HG03342 (cell line): ENCODE measurements around the gene TMC2.
"Not testable (repeated sequence)": the region's sequence is repeated elsewhere in the genome, so short reads cannot be mapped to it uniquely, and the experiment has no call there.

ENCODE experiments used
- ATAC-seq: cut with Tn5 transposase; IDR thresholded peaks from one replicate; pipeline ENCODE4 v1.9.1; 2021; ENCODE audit warnings: mild to moderate bottlenecking, moderate library complexity; ENCODE audit not compliant: unreplicated experiment

TMC2 gene

DNA sequence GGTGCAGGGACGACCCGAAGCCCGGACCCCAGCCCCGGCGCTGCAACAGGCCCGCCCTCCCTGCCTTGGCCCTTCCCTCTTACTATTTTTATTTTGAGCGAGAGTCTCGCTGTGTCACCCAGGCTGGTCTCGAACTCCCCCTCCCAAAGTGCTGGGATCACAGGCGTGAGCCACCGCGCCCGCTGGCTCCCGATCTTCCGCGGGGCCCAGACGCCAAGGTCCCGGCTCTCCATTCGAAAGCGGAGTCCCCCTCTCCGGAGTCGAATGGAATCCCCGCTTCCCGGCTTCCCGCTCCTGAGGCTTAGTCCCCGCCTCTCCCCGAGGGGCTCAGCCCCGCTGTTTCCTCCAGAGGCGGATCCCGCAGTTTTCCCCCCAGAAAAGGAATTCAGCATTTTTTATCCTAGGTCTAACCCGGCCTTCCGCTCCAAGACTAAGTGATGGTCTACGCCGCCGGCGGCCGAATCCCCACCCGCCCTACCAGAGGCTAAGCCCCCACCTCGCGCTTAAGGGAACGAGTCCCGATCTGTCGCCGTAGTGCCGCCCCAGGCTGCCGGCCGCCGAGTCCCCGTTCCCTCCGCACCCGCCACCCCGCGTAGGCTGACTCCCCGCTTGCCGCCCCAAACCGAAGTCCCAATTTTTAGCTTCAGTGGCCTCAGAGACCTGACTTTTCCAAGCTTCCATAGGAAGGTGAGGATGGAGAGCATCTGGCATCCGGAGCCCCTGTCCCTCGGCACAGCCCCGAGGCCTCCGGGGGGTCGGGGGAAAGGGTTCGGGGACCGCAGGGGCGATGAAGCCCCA, 11.5 kb upstream of the TMC2 start:
- peak; percentile 27 for ATAC-seq

DNA sequence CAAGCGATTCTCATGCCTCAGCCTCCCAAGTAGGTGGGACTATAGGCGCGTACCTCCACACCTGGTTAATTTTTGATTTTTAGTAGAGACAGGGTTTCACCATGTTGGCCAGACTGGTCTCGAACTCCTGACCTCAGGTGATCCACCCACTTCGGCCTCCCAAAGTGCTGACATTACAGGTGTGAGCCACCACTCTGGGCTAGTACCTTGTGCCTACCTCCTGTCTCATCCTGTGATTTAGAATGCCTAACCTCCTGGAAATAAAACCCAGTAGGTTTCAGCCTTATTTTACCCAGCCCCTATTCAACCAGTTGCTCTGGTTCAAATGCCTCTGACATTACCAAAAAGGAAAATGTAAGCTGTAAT, 10.2 kb upstream of the TMC2 start:
- not testable (repeated sequence) for ATAC-seq

DNA sequence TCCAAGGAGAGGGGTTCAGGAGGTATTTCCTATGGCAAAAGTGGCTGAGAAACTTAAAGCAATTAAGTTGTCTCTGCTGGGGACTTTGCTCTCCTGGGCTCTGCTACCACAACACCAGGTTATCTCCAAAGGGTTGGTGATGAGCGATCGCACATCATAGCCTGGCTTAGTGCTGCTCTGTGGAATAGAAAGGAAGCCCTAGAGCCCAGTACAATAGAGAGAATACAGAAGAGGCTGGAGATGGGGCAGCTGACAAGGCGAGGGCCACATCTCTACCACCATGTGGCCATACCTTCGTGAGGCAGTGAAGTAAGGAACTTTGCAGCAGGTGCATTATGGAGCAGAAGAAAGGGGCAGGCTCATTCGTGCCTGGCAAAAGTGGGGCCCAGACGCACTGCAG, 8.6 kb upstream of the TMC2 start:
- ATAC-seq = no peak

DNA sequence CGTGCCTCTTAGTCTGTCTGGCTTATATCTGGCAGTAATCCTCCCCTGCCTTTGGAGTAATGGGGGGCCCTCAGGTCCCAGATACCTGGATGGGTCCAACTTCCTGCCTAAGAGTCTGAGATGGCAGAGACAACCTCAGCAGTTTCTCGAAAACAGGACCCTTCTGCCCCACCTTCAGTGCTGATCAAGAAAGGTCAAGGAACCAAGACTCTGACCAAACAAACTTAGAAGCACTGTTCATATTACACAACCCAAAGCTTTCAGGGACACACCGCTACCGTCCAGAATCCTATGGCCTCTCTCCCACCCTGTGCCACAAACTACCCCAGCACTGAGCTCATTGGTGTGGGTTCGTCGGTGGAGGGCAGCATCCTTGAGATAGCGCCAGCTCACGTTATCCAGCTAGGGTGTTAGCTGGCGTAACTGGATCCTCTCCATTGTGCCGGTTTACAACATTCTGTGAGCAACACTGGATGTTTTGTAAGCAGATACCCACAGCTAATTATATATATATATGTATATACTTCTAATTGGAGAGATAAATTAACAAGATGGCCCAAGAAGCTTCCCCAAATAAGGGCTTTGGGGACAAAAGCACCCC, 7.6 kb upstream of the TMC2 start:
- no peak for ATAC-seq

DNA sequence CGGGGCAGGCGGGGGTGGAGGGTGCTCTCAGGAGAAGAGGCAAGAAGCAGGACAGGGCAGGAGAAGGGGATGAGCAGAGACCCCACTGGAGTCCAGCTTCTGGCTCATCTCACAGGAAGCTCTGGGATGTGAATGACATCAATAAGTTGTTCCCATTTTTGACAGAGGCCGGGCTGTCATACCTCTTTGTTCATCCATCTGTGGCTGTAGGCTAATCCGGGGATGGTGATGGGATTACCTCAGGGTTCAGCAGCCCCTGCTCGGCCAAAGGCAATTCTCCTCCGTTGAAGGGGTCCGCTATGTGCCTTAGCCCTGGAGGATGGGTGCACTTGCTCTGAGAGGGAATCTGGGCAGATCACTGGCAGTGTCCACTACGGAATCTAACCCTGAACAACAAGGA, 3.3 kb upstream of the TMC2 start:
- no peak for ATAC-seq

DNA sequence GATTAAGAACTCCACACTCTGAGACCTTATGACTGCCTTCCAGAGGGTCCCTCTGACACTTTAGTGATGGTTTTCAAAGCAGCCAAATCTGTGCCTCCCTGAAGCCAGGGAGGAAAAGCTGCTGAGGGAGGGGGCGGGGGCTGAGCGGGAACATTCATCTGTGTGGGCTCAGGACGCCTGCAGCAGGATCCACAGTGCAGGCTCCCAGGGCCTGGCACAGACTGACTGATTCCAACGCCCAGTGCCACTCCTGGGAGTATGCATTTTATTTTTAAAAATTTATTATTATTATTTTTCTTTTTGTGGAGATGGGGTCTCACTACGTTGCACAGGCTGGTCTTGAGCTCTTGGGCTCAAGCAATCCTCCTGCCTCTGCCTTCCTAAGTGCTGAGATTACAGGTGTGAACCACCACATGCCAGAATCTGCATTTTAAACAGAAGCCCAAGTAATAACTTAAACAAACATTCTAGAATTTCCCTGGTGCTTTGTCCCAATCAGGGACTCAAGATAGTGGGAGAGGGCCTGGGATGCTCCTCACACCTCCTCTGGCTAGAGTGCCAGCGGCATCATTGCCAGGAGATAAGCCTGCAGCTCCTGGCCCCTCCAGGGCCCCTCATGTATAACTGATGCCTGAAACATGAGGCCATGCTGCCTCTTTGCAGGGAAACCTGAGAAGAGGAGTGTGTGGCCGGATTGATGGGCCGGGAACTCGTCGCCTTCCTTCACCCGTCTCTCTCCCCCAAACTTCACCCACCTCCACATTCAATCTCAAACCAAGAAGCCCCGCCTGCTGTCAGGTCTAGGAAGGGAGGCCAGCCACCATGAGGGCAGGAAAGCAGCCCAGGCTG, 438 bp upstream of the TMC2 start:
- ATAC-seq = no peak

DNA sequence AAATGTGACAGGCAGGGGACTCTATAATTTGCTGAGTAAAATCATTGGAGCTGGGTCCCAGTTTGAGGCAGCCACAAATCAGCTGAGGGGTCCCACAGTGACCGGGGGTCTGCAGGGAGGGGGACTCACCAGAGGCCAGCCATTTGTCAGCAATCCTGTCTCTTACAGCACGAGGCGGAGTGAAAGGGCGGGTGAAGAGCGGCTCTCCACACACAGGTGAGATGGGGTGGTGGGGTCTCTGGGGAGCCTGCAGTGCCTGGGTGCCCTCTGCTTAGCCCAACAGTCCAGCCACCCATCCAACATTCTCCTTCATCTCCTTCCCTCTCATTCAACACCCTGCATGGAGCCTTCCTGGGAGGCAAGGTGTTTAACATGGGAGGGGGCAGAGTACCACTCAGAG, 728 bp downstream of the TMC2 start:
- ATAC-seq = no peak

DNA sequence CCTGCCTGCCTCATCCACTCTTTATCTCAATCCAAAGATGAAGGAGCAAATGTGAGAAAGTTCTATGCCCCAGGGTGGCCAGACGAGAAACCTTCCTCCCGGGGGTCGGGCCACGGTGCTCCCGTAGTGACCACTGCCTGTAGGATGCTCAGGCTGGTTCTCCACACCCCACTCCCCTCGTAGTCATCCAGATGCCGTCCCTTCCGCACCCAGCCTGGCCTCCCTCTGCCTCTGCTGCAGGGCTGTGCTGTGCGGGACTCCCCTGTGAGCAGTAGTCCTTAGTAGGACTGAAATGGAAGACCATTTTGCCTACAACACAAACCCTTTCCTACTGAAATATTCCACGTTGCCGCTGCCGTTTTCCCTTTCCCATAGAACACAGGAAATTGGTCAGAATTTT, 2.0 kb downstream of the TMC2 start:
- ATAC-seq = no peak

DNA sequence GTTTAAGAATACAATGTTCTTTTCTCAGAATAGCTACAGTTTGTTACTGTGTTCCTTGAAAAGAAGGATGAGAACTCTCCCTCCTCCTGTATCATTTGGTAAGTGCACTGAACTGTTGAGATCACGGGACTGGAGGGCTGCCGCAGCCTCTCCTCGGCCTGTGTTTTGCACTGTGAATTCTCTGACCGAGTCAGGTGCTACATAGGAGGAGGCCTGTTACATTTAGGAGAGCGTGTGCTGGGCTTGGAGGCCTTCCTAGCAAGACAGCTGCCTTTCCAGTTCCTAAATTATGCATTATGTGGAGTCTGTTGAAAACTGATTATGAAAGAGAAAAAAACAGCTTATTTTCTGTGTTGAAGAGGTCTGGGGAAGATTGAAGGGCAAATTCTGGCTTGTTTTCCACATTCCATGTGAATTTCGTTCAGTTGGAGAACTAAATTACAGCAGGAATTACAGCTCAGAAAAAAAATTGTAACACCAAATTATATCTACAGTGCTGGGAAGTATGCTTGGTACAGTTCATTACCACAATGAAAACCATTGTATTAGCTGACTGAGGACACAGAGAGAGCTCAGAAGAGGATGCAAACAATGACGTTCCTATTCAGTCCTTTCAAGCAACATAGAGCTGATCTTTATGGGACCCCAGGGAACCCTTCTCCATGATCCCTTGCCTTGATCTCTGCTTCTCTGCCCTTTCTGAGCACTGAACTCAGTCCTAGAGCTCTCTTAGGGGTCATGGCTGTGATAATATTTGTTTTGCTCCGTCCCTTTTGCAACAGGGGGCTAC, 2.8 kb downstream of the TMC2 start:
- no peak for ATAC-seq

DNA sequence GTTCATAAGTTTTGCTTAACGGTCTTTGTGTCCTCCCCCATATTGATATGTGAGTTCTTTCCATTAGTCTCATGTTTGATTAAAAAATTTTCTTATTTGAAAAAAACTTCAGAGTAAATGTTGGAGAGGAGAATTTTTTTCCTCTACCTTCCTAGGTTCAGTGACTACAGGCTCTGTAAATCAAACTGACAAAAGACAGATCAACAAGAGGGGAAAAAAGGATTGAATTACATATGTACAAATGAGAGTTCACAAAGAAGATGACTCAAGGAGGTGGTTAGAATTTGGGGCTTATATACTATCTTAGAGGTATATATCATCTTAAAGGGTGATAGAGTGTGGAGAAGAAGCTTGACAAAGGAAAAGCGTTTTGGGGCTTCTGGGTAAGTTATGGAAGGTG, 5.6 kb downstream of the TMC2 start:
- ATAC-seq = no peak

DNA sequence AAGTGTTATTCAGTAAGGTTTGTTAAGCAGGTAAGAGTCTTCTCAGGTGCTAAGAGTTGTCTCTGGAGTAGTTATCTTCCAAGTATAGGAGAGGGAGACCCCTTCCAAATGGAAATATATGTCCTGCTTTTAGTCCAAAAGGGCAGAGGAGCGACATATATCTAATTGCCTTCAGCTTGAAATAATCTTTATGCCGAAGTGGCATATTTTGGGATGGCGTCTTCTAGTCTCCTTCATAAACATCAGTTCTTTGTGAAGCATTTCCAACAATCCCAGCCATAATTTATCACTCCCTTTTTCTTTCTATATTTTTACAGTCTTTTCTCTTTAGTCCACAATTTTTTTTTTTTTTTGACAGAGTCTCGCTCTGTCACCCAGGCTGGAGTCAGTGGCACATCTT, 6.0 kb downstream of the TMC2 start:
- no peak for ATAC-seq

DNA sequence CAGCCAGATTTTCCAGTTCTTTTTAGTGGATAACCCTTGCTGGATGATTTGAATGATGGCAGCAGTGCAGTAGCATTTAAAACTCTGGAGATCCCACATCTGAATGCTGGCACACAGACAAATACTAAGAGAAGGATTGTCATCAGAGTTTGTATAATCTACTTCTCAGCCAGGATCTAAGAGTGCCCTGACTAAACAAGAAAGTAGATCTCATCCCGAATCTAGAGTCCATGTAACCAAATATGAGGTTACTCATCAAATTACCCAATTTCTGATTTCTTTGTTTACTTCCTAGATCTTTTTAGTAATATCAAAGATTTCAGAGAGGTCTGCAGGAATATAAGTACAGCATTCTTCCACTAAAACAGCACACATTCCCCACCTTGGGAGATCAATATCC, 7.8 kb downstream of the TMC2 start:
- no peak for ATAC-seq

DNA sequence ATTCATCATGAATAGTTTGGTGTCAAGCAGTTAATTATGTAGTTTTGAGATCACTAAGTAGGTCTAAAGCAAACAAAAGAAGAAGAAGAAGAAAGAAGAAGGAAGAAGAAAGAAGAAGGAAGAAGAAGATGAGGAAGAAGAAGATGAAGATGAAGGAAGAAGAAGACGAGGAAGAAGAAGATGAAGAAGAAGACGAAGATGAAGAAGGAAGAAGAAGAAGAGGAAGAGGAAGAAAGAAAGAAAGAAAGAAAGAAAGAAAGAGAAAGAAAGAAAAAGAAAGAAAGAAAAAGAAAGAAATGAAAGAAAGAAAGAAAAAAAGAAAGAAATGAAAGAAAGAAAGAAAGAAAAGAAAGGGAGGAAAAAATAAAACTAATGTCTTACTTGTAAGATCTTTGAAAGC, 9.2 kb downstream of the TMC2 start:
- ATAC-seq = no peak

DNA sequence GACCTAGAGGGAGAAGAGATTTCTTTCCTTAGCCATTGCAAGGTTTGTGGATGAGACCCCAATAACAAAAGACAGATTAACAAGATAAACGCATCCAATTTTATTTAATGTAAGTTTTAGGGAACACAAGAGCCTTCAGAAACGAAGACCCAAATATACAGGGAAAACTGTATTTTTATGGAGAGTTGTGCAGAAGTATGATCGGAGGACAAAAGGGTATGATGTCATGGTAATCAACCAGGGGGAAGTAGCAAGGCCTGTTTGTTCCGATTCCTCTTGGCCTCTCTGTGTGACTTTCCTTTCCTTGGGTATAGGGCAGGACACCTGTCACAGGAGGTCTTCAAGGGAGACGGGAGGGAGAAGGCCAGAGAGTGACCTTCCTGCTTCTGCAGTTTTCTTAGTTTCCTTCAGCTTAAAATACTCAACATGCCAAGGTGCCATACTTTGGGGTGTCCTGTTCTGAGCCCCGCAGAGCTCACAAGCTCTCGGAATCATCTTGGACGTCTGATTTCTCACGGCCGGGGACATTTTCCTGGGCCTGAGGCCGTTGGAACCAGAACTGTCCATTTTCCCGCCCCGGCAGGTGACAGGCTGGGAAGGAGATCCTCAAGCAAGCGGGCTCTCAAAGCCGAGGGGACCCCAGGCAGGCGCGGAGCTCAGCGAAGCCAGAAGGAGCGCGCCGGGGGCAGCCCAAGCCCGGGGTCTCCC, 21.7 kb downstream of the TMC2 start:
- no peak for ATAC-seq

DNA sequence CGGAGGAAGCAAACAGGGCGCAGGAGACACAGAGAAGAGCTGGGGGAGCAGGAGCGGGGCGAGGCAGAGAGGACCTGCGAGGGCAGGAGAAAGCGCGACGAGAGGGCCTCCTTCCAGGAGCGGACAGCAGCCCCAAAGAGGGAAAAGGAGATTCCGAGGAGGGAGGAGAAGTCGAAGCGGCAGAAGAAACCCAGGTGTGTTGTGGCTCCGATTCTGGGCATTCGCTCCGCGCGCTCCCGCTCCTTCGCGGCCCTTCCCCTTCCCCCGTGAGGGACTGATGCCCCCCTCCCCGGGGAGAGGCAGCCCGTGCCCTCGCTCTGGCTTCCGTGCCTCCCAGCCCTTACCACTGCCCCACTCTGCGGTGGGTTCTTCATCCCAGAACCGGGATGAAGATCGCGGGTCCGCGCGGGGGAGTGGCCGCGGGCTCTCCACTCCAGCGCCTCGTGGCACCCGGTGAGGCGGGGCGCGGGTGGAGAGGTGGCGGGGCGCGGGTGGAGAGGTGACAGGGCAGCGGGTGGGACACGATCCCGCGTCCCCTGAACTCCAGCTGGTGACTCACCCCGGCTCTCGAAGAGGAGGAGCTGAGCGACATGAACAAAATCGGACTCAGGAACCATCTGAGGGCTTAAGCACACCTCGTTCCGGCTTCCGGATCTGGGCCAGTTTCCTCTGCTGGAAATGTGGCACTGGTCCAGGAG, 22.4 kb downstream of the TMC2 start:
- no peak for ATAC-seq

DNA sequence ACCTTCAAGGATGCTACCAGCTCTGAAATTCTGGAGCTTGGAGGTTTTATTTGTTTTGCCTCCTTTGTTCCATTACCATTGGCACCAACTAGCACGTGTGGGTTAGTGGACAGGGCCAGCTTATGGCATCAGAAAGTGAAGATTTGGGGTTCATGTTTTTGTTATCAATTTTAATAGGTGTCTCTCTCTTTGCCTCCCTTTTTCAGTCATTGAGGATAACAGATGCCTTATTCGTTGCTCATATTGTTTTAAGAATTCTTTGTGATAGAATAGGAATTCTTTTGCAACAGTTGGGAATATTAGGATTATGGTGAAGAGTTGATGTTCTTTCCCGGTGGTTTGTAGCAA, 22.9 kb downstream of the TMC2 start:
- ATAC-seq = no peak

DNA sequence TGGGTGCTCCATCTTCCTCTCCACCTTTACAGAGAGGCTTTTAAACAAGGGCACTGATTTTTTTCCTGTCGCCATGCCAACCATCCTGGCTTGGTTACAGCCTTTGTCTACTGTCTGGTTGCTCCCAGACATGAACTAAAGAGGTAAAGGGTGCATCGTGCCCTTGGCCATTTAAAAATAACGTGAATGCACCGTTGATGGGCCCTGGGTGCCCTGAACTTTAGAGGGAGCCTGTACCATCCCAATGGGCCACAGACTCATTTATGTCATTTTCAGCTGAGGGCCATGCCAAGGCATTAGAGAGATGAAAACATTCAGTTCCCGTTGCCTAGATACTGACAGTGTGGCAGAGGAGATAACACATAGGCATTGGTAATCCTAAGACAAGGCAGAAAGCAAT, 23.3 kb downstream of the TMC2 start:
- no peak for ATAC-seq

DNA sequence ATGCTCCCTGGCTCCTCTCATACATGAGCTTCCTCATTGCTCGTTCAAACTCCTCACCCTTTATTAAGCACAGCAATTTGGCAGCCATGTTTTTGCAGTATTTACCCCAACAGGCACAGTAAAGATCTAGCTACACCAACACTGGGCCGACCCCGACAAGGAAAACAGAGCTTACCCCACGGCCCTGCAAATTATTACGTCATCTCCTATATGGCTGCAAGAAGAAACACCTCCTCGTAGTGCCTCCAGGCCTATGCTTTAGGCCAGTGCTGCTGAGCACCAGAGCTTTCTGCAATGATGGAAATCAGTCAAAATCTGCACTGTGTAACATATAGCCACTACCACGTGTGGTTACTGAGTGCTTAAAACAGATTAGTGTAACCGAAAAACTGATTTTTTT, 26.7 kb downstream of the TMC2 start:
- no peak for ATAC-seq

DNA sequence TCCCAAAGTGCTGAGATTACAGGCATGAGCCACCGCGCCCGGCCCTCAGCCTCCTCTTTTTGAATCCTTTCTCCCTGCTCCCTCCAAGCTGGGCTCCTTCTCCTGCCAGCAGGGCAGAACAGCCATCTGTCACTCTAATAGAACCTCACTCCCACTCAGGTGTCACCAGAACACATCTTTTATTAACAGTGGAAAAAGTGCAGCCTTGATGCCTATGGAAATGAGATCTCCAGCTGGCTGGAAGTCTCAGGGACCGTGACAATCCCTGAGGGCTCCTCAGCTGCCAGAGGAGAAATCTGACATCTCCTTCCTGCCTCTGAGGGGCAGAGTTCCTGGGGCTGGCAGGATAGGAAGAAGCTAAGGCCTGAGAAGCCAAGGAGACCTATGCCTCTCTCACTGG, 28.0 kb downstream of the TMC2 start:
- no peak for ATAC-seq

DNA sequence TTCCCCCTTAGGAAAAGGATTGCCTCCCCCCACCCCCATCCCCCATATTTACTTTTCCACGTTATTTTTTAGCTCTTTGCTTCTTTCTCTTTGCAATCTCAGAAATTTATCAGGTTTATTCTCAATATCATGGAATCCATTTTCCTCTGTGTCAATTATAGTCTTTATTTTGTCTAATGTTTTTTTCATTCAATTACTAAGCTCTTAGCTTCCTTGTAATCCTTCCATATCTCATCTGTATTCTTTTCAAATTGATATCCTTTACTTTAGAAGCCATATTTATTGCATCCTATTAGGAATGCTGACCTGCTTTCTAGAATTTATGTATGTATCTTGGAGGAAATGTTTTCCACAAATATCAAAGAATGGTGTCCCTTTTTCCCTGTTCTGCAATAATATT, 39.3 kb downstream of the TMC2 start:
- ATAC-seq = no peak
